HG02571 (cell line): ENCODE measurements around the gene AP1S2.
"Not testable (repeated sequence)": the region's sequence is repeated elsewhere in the genome, so short reads cannot be mapped to it uniquely, and the experiment has no call there.

Experiments used
- ATAC-seq: cut with Tn5 transposase; IDR thresholded peaks from one replicate; pipeline ENCODE4 v1.9.1; 2021; ENCODE audit warnings: mild to moderate bottlenecking, moderate library complexity; ENCODE audit not compliant: unreplicated experiment

Gene AP1S2

GRCh38 chrX:15855568-15856221, 1.1 kb upstream of the AP1S2 start:
- no peak for ATAC-seq

- peak; percentile 32 for ATAC-seq
These were observed 445 bp downstream of the AP1S2 start for GRCh38 chrX:15854080-15854655.

GRCh38 chrX:15853586-15854079, 980 bp downstream of the AP1S2 start:
- ATAC-seq, result no peak

- no peak for ATAC-seq
These were observed 5.1 kb downstream of the AP1S2 start for GRCh38 chrX:15849555-15849954.

- ATAC-seq, result no peak
These were observed 6.0 kb downstream of the AP1S2 start for GRCh38 chrX:15848576-15848975.

- no peak for ATAC-seq
These were observed 10.7 kb downstream of the AP1S2 start for GRCh38 chrX:15843960-15844359.

GRCh38 chrX:15841853-15842516, 12.6 kb downstream of the AP1S2 start:
- ATAC-seq, result no peak

- ATAC-seq, result no peak
These were observed 16.6 kb downstream of the AP1S2 start for GRCh38 chrX:15838017-15838416.

GRCh38 chrX:15834827-15835595, 19.6 kb downstream of the AP1S2 start:
- no peak for ATAC-seq

- ATAC-seq, result no peak
These were observed 20.6 kb downstream of the AP1S2 start for GRCh38 chrX:15834053-15834452.

GRCh38 chrX:15831347-15831746, 23.3 kb downstream of the AP1S2 start:
- ATAC-seq, result not testable (repeated sequence)

- ATAC-seq, result no peak
These were observed 25.4 kb downstream of the AP1S2 start for GRCh38 chrX:15829217-15829616.

GRCh38 chrX:15825936-15826335, 28.7 kb downstream of the AP1S2 start:
- ATAC-seq, result no peak

GRCh38 chrX:15822922-15823321, 31.7 kb downstream of the AP1S2 start:
- ATAC-seq, result no peak

- ATAC-seq, result no peak
These were observed 34.2 kb downstream of the AP1S2 start for GRCh38 chrX:15820106-15821073.

GRCh38 chrX:15816886-15817285, 37.7 kb downstream of the AP1S2 start:
- no peak for ATAC-seq

GRCh38 chrX:15816438-15816809, 38.2 kb downstream of the AP1S2 start:
- peak; percentile 23 for ATAC-seq

- ATAC-seq, result peak; percentile 83
These were observed 38.7 kb downstream of the AP1S2 start for GRCh38 chrX:15815779-15816437.

- no peak for ATAC-seq
These were observed 39.7 kb downstream of the AP1S2 start for GRCh38 chrX:15814771-15815365.
